SK-N-SH (cell line): ENCODE results near the gene RNF13. TPM values are rescaled to one million over a fixed set of nuclear protein-coding genes. Genes with fewer than 3 reads are reported as not detected.

Experiments
- CTCF ChIA-PET: fragments of 300-600, 350-600 bp; formaldehyde crosslinking; extraction: SDS; loops from one replicate; lab custom pipeline; 2021; lab: Yijun Ruan, JAX
- POLR2A ChIA-PET: fragments of 350-600 bp; sonication (Branson Sonifier 250); formaldehyde crosslinking; extraction: SDS; loops from one replicate; lab custom pipeline; 2020; ENCODE audit warnings: antibody characterized with exemption, inconsistent platforms; lab: Yijun Ruan, JAX
- DNase-seq: peaks from one replicate; pipeline ENCODE4 v3.0.0; 2012
- H2AFZ ChIP-seq: fragments of 200-600 bp; sonication (generic); 2 replicates; pipeline ENCODE4 v1.8.1; 2016; ENCODE audit warnings: antibody characterized with exemption, mild to moderate bottlenecking, low read depth
- H3F3A ChIP-seq: fragments of 200-600 bp; sonication (generic); replicated peaks from 2 replicates; pipeline ENCODE3; 2016; ENCODE audit warnings: antibody characterized with exemption, mild to moderate bottlenecking; ENCODE audit not compliant: insufficient read depth
- H3K27ac ChIP-seq, 2 experiments: fragments of 200-500 bp in 1 of 2; fragments of 200-600 bp in 1 of 2; sonication (Bioruptor generic) in 1 of 2; sonication (generic), shearing (Covaris generic) in 1 of 2; 2 replicates each; pipeline versions ENCODE4 v1.5.1 to v1.6.1; 2014 to 2016; ENCODE audit warnings: low read depth in 2 of 2, inconsistent platforms in 1 of 2, low read length in 1 of 2, mild to moderate bottlenecking in 1 of 2, mixed read lengths in 1 of 2
- H3K27me3 ChIP-seq: fragments of 200-600 bp; sonication (generic), shearing (Covaris generic); 2 replicates; pipeline ENCODE4 v1.6.1; 2016; ENCODE audit warnings: mixed run types; ENCODE audit not compliant: insufficient read depth
- H3K36me3 ChIP-seq, 2 experiments: fragments of 200-500 bp in 1 of 2; fragments of 200-600 bp in 1 of 2; sonication (Bioruptor generic) in 1 of 2; sonication (generic) in 1 of 2; replicated peaks in 1 of 2; 2 replicates each; pipeline versions ENCODE3 to v1.5.1; 2014 to 2016; ENCODE audit warnings: low read length in 1 of 2, mild to moderate bottlenecking in 1 of 2; ENCODE audit not compliant: insufficient read depth in 2 of 2, control insufficient read depth in 1 of 2
- H3K4me1 ChIP-seq, 2 experiments: fragments of 200-500 bp in 1 of 2; fragments of 200-600 bp in 1 of 2; sonication (Bioruptor generic) in 1 of 2; sonication (generic), shearing (Covaris generic) in 1 of 2; 2 replicates each; pipeline versions ENCODE4 v1.5.1 to v1.6.1; 2014 to 2016; ENCODE audit warnings: low read depth in 1 of 2, low read length in 1 of 2, mixed run types in 1 of 2; ENCODE audit not compliant: insufficient read depth in 2 of 2, control insufficient read depth in 1 of 2
- H3K4me2 ChIP-seq: fragments of 200-600 bp; sonication (generic), shearing (Covaris generic); 2 replicates; pipeline ENCODE4 v1.6.1; 2017; ENCODE audit warnings: mixed run types
- H3K4me3 ChIP-seq, 2 experiments: fragments of 200-500 bp in 1 of 2; fragments of 200-600 bp in 1 of 2; sonication (Bioruptor generic) in 1 of 2; sonication (generic), shearing (Covaris generic) in 1 of 2; 2 replicates each; pipeline versions ENCODE4 v1.5.1 to v1.8.1; 2014 to 2016; ENCODE audit warnings: low read depth in 2 of 2, inconsistent platforms in 1 of 2, low read length in 1 of 2, mild to moderate bottlenecking in 1 of 2, mixed read lengths in 1 of 2, moderate library complexity in 1 of 2
- H3K79me2 ChIP-seq: fragments of 200-600 bp; sonication (generic); 2 replicates; pipeline ENCODE4 v1.8.1; 2017; ENCODE audit warnings: mild to moderate bottlenecking; ENCODE audit not compliant: insufficient read depth
- H3K9ac ChIP-seq: fragments of 200-600 bp; sonication (generic); 2 replicates; pipeline ENCODE4 v1.6.1; 2017; ENCODE audit warnings: mixed run types
- H3K9me2 ChIP-seq: fragments of 200-600 bp; sonication (generic); 2 replicates; pipeline ENCODE4 v1.6.1; 2017; ENCODE audit warnings: mixed run types
- H3K9me3 ChIP-seq: fragments of 200-600 bp; sonication (generic); 2 replicates; pipeline ENCODE4 v1.6.1; 2017; ENCODE audit warnings: mixed run types, mild to moderate bottlenecking, moderate library complexity
- H4K20me1 ChIP-seq: fragments of 200-600 bp; sonication (generic); 2 replicates; pipeline ENCODE4 v1.6.1; 2017; ENCODE audit warnings: mild to moderate bottlenecking, mixed run types; ENCODE audit not compliant: insufficient read depth
- CHD2 ChIP-seq: fragments of 150-350 bp; IDR thresholded peaks from 2 replicates; pipeline ENCODE4 v1.6.1; 2018; ENCODE audit warnings: low read length; ENCODE audit not compliant: partially characterized antibody
- ELF1 ChIP-seq: IDR thresholded peaks from 2 replicates; pipeline ENCODE4 v1.4.0; 2012
- EZH2phosphoT487 ChIP-seq: fragments of 200-600 bp; sonication (generic); IDR thresholded peaks from 2 replicates; pipeline ENCODE4 v1.6.1; 2017; ENCODE audit warnings: low read depth, mixed run types, mild to moderate bottlenecking, antibody characterized with exemption, moderate library complexity, borderline replicate concordance
- FOXM1 ChIP-seq: IDR thresholded peaks from 2 replicates; pipeline ENCODE4 v1.4.0; 2012; ENCODE audit warnings: low read depth, mild to moderate bottlenecking
- GABPA ChIP-seq: IDR thresholded peaks from 2 replicates; pipeline ENCODE4 v1.4.0; 2012; ENCODE audit warnings: low read depth, mild to moderate bottlenecking
- MEF2A ChIP-seq: IDR thresholded peaks from 2 replicates; pipeline ENCODE4 v1.4.0; 2012; ENCODE audit warnings: low read depth, borderline replicate concordance
- MXI1 ChIP-seq: IDR thresholded peaks from 2 replicates; pipeline ENCODE4 v1.6.1; 2012; ENCODE audit warnings: mild to moderate bottlenecking, low read depth, low read length, improper control_type of control experiment
- NFIC ChIP-seq: IDR thresholded peaks from 2 replicates; pipeline ENCODE4 v1.4.0; 2012; ENCODE audit warnings: borderline replicate concordance
- NRF1 ChIP-seq: IDR thresholded peaks from 2 replicates; pipeline ENCODE4 v1.6.1; 2012; ENCODE audit warnings: low read depth, mild to moderate bottlenecking, low read length
- RCOR1 ChIP-seq: fragments of 150-350 bp; IDR thresholded peaks from 2 replicates; pipeline ENCODE4 v1.6.1; 2017; ENCODE audit warnings: antibody characterized with exemption, low read length
- SIN3A ChIP-seq: IDR thresholded peaks from 2 replicates; pipeline ENCODE4 v1.6.1; 2012; ENCODE audit warnings: low read depth, mild to moderate bottlenecking, low read length, moderate library complexity, borderline replicate concordance
- SMC3 ChIP-seq: IDR thresholded peaks from 2 replicates; pipeline ENCODE4 v1.6.1; 2012; ENCODE audit warnings: low read depth, low read length, improper control_type of control experiment
- TAF1 ChIP-seq: IDR thresholded peaks from 2 replicates; pipeline ENCODE4 v1.6.1; 2012; ENCODE audit warnings: low read depth, mild to moderate bottlenecking, low read length, moderate library complexity, borderline replicate concordance
- TCF12 ChIP-seq: IDR thresholded peaks from 2 replicates; pipeline ENCODE4 v1.4.0; 2012
- WGBS: methylation state at CpG from one replicate; pipeline ENCODE4 v1.1.6; 2017; ENCODE audit warnings: low lambda C conversion rate; 5-methylcytosine and 5-hydroxymethylcytosine counted together
- polyA plus RNA-seq, 3 experiments: library from polyadenylated mRNA; depleted of rRNA; stranded (reverse); fragments of >200 nt; gene quantifications; 2 replicates each; pipeline ENCODE4 v1.2.3, GENCODE V29; 2012
- TF ChIP-seq, protein P1 (sequence below): fragments of 150-350 bp; IDR thresholded peaks from 2 replicates; pipeline ENCODE4 v1.6.1; 2017; ENCODE audit warnings: antibody characterized with exemption, low read length, low read depth, borderline replicate concordance
- TF ChIP-seq, protein P2 (sequence below): IDR thresholded peaks from 2 replicates; pipeline ENCODE4 v1.6.1; 2012; ENCODE audit warnings: mild to moderate bottlenecking, low read depth, low read length, moderate library complexity
- TF ChIP-seq, protein P3 (sequence below): IDR thresholded peaks from 2 replicates; pipeline ENCODE4 v1.4.0; 2012; ENCODE audit warnings: low read depth
- TF ChIP-seq, protein P4 (sequence below): IDR thresholded peaks from 2 replicates; pipeline ENCODE4 v1.4.0; 2012; ENCODE audit warnings: low read depth, borderline replicate concordance

The RNF13 gene
- polyA plus RNA-seq, 1 of the 3 experiments (the other 2 are of a cell fraction): 14.9 TPM

DNA sequence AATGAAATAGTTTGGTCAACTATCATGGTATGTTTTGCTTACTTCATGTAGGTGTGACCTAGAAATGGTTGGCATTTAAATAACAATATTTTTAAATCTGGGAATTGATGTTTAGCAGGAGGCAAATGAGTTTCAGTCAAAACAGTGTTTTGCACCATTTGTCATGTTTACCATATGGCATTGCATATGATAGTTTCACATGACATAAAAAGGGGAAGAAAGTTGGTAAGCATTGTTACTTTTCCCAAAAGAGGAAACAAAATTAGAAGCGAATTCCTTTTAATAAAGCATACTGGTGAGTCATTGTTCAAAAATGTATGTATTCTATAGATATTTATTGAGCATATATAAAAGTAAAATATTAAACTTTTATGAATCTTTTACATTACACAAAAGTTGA, 2.3 kb downstream of the RNF13 start (continued):
- TF ChIP-seq FOXM1 (no peak), NRF1 (no peak), ELF1 (no peak), MXI1 (no peak), TAF1 (no peak), GABPA (no peak), CHD2 (no peak), NFIC (no peak)
- TF ChIP-seq, protein P1, sequence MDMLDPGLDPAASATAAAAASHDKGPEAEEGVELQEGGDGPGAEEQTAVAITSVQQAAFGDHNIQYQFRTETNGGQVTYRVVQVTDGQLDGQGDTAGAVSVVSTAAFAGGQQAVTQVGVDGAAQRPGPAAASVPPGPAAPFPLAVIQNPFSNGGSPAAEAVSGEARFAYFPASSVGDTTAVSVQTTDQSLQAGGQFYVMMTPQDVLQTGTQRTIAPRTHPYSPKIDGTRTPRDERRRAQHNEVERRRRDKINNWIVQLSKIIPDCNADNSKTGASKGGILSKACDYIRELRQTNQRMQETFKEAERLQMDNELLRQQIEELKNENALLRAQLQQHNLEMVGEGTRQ: no peak

DNA sequence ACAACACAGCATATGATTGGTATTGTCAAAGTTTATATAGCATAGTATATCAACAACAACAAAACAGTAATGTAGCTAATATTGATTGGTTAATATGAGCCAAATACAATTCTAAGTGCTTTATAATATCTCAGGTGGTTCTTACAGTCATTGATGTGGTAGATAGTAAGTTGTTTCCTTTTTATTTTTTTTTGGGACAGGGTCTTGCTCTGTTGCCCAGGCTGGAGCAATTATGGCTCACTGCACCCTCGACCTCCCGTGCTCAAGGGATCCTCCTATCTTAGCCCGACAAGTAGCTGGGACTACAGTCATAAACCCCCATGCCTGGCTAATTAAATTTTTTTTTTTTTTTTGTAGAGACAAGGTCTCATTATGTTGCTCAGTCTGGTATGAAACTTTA, 2.7 kb downstream of the RNF13 start:
- H3K79me2 ChIP-seq: peaks cover 63% of the 10 kb centered on the region
- DNase-seq: no peak
- POLR2A ChIA-PET: no interaction called here
- CTCF ChIA-PET: interaction anchor here (0.6 to 1.2 kb wide), 2 partner anchors 64 to 153 kb away, joined by 3 read pairs; no protein-coding TSS in a partner anchor
- H3K9me2 ChIP-seq: no peaks in the 10 kb centered on the region
- no peaks in the 10 kb centered on the region for H3K36me3 ChIP-seq
- peaks cover 5 to 9% of the 10 kb centered on the region in 2 experiments; a peak in 3 of 4 replicates for H3K4me1 ChIP-seq
- H3K27ac ChIP-seq: no peak overlapping the region
- no peak overlapping the region for H3K9ac ChIP-seq
- H3K27me3 ChIP-seq: no peaks in the 10 kb centered on the region
- 98% methylated on average over 3 of the region's 3 CpGs for WGBS
- H3F3A ChIP-seq: peaks cover 31% of the 10 kb centered on the region
- no peak overlapping the region for H3K4me3 ChIP-seq
- H3K4me2 ChIP-seq: no peak overlapping the region
- H2AFZ ChIP-seq: no peak overlapping the region
- peaks cover 32% of the 10 kb centered on the region for H4K20me1 ChIP-seq
- no peaks in the 10 kb centered on the region for H3K9me3 ChIP-seq
- no peak for TF ChIP-seq SMC3
- TF ChIP-seq MXI1: no peak
- no peak for TF ChIP-seq EZH2phosphoT487
- no peak for TF ChIP-seq MEF2A
- no peak for TF ChIP-seq RCOR1
- TF ChIP-seq, protein P2, sequence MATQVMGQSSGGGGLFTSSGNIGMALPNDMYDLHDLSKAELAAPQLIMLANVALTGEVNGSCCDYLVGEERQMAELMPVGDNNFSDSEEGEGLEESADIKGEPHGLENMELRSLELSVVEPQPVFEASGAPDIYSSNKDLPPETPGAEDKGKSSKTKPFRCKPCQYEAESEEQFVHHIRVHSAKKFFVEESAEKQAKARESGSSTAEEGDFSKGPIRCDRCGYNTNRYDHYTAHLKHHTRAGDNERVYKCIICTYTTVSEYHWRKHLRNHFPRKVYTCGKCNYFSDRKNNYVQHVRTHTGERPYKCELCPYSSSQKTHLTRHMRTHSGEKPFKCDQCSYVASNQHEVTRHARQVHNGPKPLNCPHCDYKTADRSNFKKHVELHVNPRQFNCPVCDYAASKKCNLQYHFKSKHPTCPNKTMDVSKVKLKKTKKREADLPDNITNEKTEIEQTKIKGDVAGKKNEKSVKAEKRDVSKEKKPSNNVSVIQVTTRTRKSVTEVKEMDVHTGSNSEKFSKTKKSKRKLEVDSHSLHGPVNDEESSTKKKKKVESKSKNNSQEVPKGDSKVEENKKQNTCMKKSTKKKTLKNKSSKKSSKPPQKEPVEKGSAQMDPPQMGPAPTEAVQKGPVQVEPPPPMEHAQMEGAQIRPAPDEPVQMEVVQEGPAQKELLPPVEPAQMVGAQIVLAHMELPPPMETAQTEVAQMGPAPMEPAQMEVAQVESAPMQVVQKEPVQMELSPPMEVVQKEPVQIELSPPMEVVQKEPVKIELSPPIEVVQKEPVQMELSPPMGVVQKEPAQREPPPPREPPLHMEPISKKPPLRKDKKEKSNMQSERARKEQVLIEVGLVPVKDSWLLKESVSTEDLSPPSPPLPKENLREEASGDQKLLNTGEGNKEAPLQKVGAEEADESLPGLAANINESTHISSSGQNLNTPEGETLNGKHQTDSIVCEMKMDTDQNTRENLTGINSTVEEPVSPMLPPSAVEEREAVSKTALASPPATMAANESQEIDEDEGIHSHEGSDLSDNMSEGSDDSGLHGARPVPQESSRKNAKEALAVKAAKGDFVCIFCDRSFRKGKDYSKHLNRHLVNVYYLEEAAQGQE: no peak
- TF ChIP-seq NRF1: no peak
- TF ChIP-seq, protein P3, sequence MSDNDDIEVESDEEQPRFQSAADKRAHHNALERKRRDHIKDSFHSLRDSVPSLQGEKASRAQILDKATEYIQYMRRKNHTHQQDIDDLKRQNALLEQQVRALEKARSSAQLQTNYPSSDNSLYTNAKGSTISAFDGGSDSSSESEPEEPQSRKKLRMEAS: no peak
- TF ChIP-seq TCF12: no peak
- TF ChIP-seq, protein P4, sequence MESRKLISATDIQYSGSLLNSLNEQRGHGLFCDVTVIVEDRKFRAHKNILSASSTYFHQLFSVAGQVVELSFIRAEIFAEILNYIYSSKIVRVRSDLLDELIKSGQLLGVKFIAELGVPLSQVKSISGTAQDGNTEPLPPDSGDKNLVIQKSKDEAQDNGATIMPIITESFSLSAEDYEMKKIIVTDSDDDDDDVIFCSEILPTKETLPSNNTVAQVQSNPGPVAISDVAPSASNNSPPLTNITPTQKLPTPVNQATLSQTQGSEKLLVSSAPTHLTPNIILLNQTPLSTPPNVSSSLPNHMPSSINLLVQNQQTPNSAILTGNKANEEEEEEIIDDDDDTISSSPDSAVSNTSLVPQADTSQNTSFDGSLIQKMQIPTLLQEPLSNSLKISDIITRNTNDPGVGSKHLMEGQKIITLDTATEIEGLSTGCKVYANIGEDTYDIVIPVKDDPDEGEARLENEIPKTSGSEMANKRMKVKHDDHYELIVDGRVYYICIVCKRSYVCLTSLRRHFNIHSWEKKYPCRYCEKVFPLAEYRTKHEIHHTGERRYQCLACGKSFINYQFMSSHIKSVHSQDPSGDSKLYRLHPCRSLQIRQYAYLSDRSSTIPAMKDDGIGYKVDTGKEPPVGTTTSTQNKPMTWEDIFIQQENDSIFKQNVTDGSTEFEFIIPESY: no peak
- TF ChIP-seq SIN3A: no peak
